ENCODE data around the gene CCDC88C.
"Not testable (repeated sequence)": the region's sequence is repeated elsewhere in the genome, so short reads cannot be mapped to it uniquely, and the experiment has no call there.

The CCDC88C gene

DNA sequence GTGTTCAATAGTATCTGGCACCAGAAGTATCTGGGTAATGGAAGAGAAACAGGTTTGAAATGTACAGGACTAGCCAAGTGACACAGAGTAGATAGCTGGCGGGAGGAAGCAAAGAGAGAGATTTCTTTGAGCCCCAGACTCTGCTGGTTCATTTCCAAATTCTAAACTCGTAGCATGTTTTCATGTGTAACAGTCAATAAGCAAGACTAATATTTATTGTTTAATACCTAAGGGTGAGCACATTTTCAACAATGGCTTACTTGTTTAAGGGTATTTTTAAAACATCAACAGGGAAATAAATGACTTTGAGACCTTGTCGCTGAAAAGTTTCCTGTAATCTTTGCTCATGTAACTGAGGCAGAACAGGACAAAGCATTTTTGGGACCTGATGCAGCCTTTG lies 11.8 kb upstream of the CCDC88C start:
- intact Hi-C loops (cut with DNase I; ENCODE audit: low total_unique reads) = no loop called here
- H3K9me3 ChIP-seq = no peaks in the 10 kb centered on the region
- no peaks in the 10 kb centered on the region for H3K27me3 ChIP-seq
- TF ChIP-seq, protein P1, sequence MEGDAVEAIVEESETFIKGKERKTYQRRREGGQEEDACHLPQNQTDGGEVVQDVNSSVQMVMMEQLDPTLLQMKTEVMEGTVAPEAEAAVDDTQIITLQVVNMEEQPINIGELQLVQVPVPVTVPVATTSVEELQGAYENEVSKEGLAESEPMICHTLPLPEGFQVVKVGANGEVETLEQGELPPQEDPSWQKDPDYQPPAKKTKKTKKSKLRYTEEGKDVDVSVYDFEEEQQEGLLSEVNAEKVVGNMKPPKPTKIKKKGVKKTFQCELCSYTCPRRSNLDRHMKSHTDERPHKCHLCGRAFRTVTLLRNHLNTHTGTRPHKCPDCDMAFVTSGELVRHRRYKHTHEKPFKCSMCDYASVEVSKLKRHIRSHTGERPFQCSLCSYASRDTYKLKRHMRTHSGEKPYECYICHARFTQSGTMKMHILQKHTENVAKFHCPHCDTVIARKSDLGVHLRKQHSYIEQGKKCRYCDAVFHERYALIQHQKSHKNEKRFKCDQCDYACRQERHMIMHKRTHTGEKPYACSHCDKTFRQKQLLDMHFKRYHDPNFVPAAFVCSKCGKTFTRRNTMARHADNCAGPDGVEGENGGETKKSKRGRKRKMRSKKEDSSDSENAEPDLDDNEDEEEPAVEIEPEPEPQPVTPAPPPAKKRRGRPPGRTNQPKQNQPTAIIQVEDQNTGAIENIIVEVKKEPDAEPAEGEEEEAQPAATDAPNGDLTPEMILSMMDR (IDR thresholded peaks at IDR 0.05) = no peak
- no peak for DNase-seq
- H3K4me3 ChIP-seq = no peak overlapping the region
- H3K36me3 ChIP-seq = no peaks in the 10 kb centered on the region
- H3K4me1 ChIP-seq = no peaks in the 10 kb centered on the region
- no peak overlapping the region for H3K27ac ChIP-seq

DNA sequence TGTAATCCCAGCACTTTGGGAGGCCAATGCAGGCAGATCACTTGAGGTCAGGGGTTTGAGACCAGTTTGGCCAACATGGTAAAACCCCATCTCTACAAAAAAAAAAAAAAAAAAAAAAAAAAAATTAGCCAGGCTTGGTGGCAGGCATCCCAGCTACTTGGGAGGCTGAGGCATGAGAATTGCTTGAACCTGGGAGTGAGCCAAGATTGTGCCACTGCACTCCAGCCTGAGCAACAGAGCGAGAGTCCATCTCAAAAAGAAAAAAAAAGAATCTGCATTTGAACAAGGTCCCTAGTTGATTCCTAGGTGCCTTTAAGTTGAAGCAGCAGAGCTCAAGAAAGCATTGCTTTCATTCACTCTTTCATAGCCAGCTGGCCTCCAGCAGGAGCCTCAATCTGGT lies 11.3 kb upstream of the CCDC88C start:
- H3K27me3 ChIP-seq; DNase-seq; intact Hi-C loops (cut with DNase I; ENCODE audit: low total_unique reads); H3K9me3 ChIP-seq; H3K36me3 ChIP-seq; H3K4me3 ChIP-seq; H3K4me1 ChIP-seq; H3K27ac ChIP-seq: not testable (repeated sequence)

DNA sequence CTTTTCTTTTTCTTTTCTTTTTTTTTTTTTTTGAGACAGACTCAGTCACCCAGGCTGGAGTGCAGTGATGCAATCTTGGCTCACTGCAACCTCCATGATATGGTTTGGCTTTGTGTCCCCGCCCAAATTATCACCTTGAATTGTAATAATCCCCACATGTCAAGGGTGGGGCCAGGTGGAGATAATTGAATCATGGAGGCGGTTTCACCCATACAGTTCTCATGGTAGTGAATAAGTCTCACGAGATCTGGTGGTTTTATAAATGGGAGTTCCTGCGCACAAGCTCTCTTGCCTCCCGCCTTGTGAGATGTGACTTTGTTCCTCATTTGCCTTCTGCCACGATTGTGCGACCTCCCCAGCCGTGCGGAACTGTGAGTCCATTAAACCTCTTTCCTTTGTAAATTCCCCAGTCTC lies 7.9 kb upstream of the CCDC88C start:
- DNase-seq; intact Hi-C loops (cut with DNase I; ENCODE audit: low total_unique reads); H3K27me3 ChIP-seq; H3K9me3 ChIP-seq; H3K36me3 ChIP-seq; H3K4me1 ChIP-seq; H3K27ac ChIP-seq; H3K4me3 ChIP-seq: not testable (repeated sequence)

DNA sequence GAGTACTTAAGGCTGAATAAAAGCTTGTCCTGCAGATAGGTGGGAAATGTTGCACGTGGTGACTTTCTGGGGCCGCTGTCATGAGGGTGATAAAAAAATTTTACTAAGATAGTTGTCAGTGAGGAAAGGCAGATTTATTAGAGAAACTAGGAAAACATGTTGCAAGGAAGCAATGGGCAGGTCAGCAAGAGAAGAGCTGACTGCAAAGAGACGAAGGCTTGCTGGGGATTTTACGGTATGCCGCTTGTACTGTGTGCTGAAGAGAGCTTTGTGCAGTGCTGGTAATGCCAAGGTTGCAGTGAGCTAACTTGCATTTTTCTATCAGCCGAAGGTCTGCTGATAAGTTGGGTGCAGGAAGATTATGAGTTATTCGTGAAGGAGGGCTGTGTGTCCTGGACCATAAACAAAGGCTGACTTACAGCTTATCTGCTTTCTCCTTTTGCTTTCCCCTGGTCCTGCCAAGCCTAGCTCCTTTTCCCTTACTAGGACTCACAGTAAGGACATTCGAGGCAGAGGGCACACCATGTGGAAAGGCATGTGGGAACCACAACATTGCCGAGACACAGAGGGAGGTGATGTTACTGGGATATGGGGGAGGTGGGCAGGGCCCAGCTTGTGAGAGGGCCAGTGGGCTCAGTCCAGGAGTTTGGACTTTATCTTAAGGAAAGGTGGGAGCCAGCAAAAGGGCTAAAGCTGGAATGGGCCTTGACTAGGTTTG lies 7.4 kb upstream of the CCDC88C start:
- no peaks in the 10 kb centered on the region for H3K27me3 ChIP-seq
- DNase-seq = no peak
- H3K36me3 ChIP-seq = no peaks in the 10 kb centered on the region
- no peak overlapping the region for H3K4me3 ChIP-seq
- intact Hi-C loops (cut with DNase I; ENCODE audit: low total_unique reads) = no loop called here
- TF ChIP-seq, protein P1 (IDR thresholded peaks at IDR 0.05) = no peak
- no peak overlapping the region for H3K27ac ChIP-seq
- H3K9me3 ChIP-seq = no peaks in the 10 kb centered on the region
- H3K4me1 ChIP-seq = no peaks in the 10 kb centered on the region

DNA sequence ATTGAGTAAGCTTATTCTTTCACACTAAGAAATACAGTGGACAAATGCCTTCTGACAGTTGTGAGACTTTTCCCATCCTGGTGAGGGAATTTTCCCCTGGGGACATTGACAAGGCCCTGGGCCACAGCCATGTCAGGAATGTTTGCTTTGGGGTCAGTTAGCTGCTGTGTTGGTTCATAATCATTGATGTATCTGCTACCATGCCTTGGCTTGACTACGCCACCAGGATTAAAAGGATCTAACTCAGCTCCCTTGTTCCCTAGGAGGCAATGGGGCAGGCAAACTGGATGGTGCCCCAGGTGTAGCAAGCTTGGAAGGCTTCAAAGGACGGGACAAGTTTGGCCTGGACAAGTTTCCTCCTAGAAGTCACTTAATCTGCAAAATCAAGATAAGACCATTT lies 3.1 kb upstream of the CCDC88C start:
- Histone ChIP-seq H3K27me3 (peaks cover 0 to 25% of the 10 kb centered on the region in 2 donors), H3K4me1 (peaks cover 0 to 27% (median 19%) of the 10 kb centered on the region in 4 donors), H3K4me3 (no peak overlapping the region), H3K9me3 (no peaks in the 10 kb centered on the region), H3K27ac (no peak overlapping the region), H3K36me3 (no peaks in the 10 kb centered on the region)
- TF ChIP-seq, protein P1 (IDR thresholded peaks at IDR 0.05) = no peak
- no peak for DNase-seq
- intact Hi-C loops (cut with DNase I; ENCODE audit: low total_unique reads) = no loop called here

DNA sequence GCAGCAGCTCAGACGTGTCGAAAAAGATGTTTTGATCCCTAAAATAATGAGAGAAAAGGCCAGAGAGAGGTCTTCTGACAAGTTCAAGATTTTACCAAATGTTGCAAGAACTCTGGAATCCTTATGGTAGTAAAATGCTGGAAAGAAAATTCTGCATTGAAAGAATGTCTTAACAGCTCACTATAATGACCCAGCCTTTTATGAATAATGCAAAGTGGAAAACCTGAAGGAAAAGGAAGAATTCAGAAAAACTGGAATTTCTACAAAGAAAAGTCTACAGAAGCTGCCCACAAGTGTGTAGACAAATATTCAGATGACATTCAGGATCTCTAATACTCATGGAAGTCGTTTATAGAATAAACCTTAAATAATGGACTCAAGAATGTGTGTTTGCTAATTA lies 1.8 kb upstream of the CCDC88C start:
- H3K27ac ChIP-seq = no peak overlapping the region
- intact Hi-C loops (cut with DNase I; ENCODE audit: low total_unique reads) = loop anchor here (5.0 kb wide), 1 partner anchor 97 kb away; no protein-coding TSS in a partner anchor
- H3K4me3 ChIP-seq = no peak overlapping the region
- TF ChIP-seq, protein P1 (IDR thresholded peaks at IDR 0.05) = no peak
- no peak for DNase-seq
- peaks cover 0 to 25% of the 10 kb centered on the region in 2 donors for H3K27me3 ChIP-seq
- H3K4me1 ChIP-seq = peaks cover 0 to 27% (median 19%) of the 10 kb centered on the region in 4 donors
- H3K9me3 ChIP-seq = no peaks in the 10 kb centered on the region
- no peaks in the 10 kb centered on the region for H3K36me3 ChIP-seq

All from tibial artery (tissue), 4 donors.